Measurements from ENCODE around the gene KAZALD1. TPM values are rescaled to one million over a fixed set of nuclear protein-coding genes. Genes with fewer than 3 reads are reported as not detected.

Gene KAZALD1
- total RNA-seq, 1 experiment from 2014 or later, result 2.3 TPM

GRCh38 chr10:101062232-101063049, 652 bp downstream of the KAZALD1 start:
- DNase-seq (ENCODE audit: low read depth, low spot score), result no peak
- in situ Hi-C loops (cut with HindIII; ENCODE audit: low pct_unique_long_range_greater_than_20kb, low sequenced_read_pairs), result no loop called here

GRCh38 chr10:101063050-101063525, 1.3 kb downstream of the KAZALD1 start:
- DNase-seq (ENCODE audit: low read depth, low spot score), result no peak
- in situ Hi-C loops (cut with HindIII; ENCODE audit: low pct_unique_long_range_greater_than_20kb, low sequenced_read_pairs), result no loop called here

GRCh38 chr10:101063548-101064414, 2.0 kb downstream of the KAZALD1 start:
- in situ Hi-C loops (cut with HindIII; ENCODE audit: low pct_unique_long_range_greater_than_20kb, low sequenced_read_pairs), result no loop called here
- DNase-seq (ENCODE audit: low read depth, low spot score), result no peak

GRCh38 chr10:101064415-101065030, 2.7 kb downstream of the KAZALD1 start:
- in situ Hi-C loops (cut with HindIII; ENCODE audit: low pct_unique_long_range_greater_than_20kb, low sequenced_read_pairs), result no loop called here
- no peak for DNase-seq (ENCODE audit: low read depth, low spot score)

DNA sequence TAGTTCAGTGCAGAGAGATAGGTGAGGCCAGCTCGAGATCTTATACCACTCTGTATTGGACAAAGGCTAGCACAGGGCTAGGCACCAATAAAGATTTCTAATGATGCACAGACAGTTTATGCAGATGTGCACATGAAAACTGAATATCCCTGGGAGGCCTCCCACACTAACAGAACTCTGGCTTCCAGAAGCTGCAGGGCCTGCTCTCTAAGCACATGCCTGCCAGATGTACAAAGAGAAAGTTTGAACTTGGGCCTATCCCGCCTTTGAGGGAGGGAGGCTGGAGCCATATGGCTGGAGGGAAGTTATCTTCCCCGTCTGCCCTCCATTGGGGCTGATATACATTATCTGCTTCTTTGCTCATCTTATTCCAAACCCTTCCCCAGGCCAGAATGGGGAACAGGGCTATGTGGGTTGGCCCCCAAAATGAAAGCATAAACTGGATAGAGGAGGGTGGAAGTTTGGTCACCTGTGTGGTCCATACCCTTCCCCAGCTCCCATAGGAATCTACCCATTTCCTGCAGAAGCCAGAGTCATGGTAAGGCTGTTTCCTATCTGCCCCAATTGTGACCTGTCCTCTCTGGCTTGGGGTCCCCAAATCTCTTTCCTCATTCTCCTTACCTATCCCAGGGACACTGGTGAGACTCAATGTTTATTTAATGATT, 3.8 kb downstream of the KAZALD1 start:
- in situ Hi-C loops (cut with HindIII; ENCODE audit: low pct_unique_long_range_greater_than_20kb, low sequenced_read_pairs), result no loop called here
- DNase-seq (ENCODE audit: low read depth, low spot score), result no peak

GRCh38 chr10:101066146-101066895, 4.5 kb downstream of the KAZALD1 start:
- in situ Hi-C loops (cut with HindIII; ENCODE audit: low pct_unique_long_range_greater_than_20kb, low sequenced_read_pairs), result no loop called here

DNA sequence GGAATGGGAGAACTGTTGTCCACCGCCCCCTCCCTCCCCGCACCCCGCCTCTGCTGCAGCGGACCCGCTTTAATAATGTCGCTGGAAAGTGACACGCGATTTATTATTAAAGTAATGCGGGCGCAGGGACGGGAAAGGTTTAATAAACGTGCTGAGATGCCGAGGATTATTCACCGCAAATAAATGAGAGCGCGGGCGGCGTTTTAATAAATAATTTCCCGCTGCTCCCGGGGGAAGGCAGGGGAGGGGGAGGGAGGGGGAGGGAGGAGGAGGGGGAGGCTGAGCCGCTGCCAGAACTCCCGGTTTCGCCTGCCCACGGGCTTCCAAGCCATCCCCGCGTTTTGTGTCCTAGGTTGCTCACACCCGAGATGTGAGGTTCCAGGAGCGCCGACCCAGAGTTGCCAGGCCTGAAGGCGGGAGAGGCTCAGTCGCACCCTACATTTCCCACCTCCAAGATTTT, 5.1 kb downstream of the KAZALD1 start:
- DNase-seq (ENCODE audit: low read depth, low spot score), result no peak
- in situ Hi-C loops (cut with HindIII; ENCODE audit: low pct_unique_long_range_greater_than_20kb, low sequenced_read_pairs), result no loop called here

More at GRCh38 chr10:101066146-101066895, 4.5 kb downstream of the KAZALD1 start:
- peak; percentile 66 for DNase-seq (ENCODE audit: low read depth, low spot score)

DNA sequence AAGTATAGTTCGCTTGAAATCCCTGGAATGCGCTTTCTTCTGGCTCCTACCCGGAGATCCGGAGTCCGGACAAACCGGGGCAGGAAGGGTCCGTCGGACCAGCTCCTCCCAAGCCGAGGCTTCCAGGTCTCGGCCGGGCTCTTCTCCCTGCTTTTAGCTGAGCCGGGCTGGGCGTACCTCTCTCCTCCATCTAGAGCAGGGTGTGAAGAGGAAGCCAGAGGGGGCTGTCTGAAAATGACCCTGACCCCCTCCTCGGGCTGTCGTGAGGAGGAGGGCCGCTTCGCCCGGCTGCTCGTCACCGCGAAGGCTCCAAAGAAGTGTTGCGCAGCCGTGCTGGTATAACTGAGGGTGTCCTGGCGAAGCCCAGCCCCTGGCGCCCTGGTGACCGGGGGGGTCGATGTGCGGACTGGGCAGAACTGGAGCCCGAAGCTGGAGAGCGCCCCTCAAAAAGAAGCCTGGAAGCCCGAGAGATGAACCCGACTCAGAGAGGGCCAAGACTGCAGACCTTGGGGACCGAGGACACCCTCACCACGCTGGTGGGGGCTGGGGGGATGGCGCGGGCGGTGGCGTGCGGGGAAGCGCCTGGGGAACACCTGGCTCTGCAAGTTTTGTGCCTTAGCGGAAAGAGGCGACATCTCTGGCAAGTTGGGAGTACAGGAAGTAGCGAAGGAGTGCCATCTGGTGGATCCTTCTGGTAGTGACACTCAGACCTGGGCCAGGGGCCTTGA, 5.7 kb downstream of the KAZALD1 start:
- DNase-seq (ENCODE audit: low read depth, low spot score), result peak; percentile 82
- in situ Hi-C loops (cut with HindIII; ENCODE audit: low pct_unique_long_range_greater_than_20kb, low sequenced_read_pairs), result no loop called here

- no peak for DNase-seq (ENCODE audit: low read depth, low spot score)
- in situ Hi-C loops (cut with HindIII; ENCODE audit: low pct_unique_long_range_greater_than_20kb, low sequenced_read_pairs), result no loop called here
Measured at GRCh38 chr10:101069441-101069840, 7.7 kb downstream of the KAZALD1 start.

- no peak for DNase-seq (ENCODE audit: low read depth, low spot score)
- in situ Hi-C loops (cut with HindIII; ENCODE audit: low pct_unique_long_range_greater_than_20kb, low sequenced_read_pairs), result no loop called here
Measured at GRCh38 chr10:101070098-101070497, 8.3 kb downstream of the KAZALD1 start.

- DNase-seq (ENCODE audit: low read depth, low spot score), result no peak
- in situ Hi-C loops (cut with HindIII; ENCODE audit: low pct_unique_long_range_greater_than_20kb, low sequenced_read_pairs), result no loop called here
Measured at GRCh38 chr10:101071267-101071884, 9.6 kb downstream of the KAZALD1 start.

DNA sequence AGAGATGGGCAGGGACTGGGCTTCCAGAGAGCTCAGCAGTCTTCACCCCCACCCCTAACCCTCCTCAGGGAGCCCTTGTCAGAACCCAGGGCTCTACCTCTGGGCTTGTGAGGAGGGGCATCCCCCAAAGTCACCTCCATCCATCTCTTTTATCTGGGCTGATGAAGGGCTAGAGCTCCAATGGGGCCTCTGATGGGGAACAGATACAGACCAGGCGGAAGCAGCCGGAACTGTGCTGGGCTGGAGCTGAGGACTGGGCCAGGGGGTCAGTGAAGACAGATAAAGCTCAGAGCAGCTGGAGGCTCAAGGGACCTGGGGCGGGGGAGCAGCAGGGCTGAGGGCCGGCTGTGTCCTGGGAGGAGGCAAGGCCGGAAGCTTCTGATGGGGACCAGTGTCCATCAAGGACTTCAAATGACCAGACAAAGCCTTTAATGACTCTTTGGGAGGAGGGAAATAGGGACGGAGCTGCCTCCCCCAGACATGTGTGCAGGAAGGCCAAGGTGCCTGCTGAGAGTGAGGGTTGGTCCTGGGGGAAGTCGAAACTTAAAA, 10.2 kb downstream of the KAZALD1 start:
- DNase-seq (ENCODE audit: low read depth, low spot score), result no peak
- in situ Hi-C loops (cut with HindIII; ENCODE audit: low pct_unique_long_range_greater_than_20kb, low sequenced_read_pairs), result no loop called here

GRCh38 chr10:101072923-101073322, 11.1 kb downstream of the KAZALD1 start:
- no peak for DNase-seq (ENCODE audit: low read depth, low spot score)
- in situ Hi-C loops (cut with HindIII; ENCODE audit: low pct_unique_long_range_greater_than_20kb, low sequenced_read_pairs), result no loop called here

GRCh38 chr10:101073631-101074030, 11.8 kb downstream of the KAZALD1 start:
- no peak for DNase-seq (ENCODE audit: low read depth, low spot score)
- in situ Hi-C loops (cut with HindIII; ENCODE audit: low pct_unique_long_range_greater_than_20kb, low sequenced_read_pairs), result no loop called here

- in situ Hi-C loops (cut with HindIII; ENCODE audit: low pct_unique_long_range_greater_than_20kb, low sequenced_read_pairs), result no loop called here
- DNase-seq (ENCODE audit: low read depth, low spot score), result no peak
Measured at GRCh38 chr10:101075775-101076174, 14.0 kb downstream of the KAZALD1 start.

DNA sequence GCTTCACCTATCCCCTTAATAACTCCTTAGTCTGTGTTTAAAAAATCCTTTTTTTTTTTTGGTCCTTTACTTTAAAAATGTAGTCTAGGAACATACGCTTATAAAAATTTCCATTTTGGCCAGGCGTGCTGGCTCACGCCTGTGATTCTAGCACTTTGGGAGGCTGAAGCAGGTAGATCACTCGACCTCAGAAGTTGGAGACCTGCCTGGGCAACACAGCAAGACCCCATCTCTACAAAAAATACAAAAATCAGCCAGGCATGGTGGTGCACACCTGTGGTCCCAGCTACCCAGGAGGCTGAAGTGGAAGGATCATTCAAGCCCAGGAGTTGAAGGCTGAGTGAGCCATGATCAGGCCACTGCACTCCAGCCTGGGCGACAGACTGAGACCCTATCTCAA, 14.8 kb downstream of the KAZALD1 start:
- DNase-seq (ENCODE audit: low read depth, low spot score), result no peak
- in situ Hi-C loops (cut with HindIII; ENCODE audit: low pct_unique_long_range_greater_than_20kb, low sequenced_read_pairs), result no loop called here

Data from SK-MEL-5 (cell line).